T-helper 17 cell (primary cell): Measurements from ENCODE around the gene CEP131. TPM values are rescaled to one million over a fixed set of nuclear protein-coding genes. Genes with fewer than 3 reads are reported as not detected.

Experiments used
- ATAC-seq: fragments of 150-1000 bp; cut with Tn5 transposase; 2 replicates; pipeline ENCODE4 v1.10.0; 2021; ENCODE audit warnings: mild to moderate bottlenecking, moderate library complexity
- DNase-seq, 3 donors: peaks; one replicate each; pipeline versions ENCODE4 v3.0.0 to v3.0.0-alpha.2; 2020 to 2021
- H3K9me3 ChIP-seq: one replicate; pipeline ENCODE4 v1.7.0; 2013; ENCODE audit warnings: low read length, mild to moderate bottlenecking; ENCODE audit not compliant: control insufficient read depth, poor library complexity, severe bottlenecking
- H3K27ac Mint-ChIP-seq: one replicate; pipeline ENCODE4 v1.8.0; 2022; ENCODE audit warnings: mild to moderate bottlenecking, moderate library complexity, mixed read lengths
- H3K27me3 Mint-ChIP-seq: one replicate; pipeline ENCODE4 v1.8.0; 2022; ENCODE audit warnings: mixed read lengths
- H3K36me3 Mint-ChIP-seq: one replicate; pipeline ENCODE4 v1.8.0; 2022; ENCODE audit warnings: low read depth, mixed read lengths
- H3K4me1 Mint-ChIP-seq: one replicate; pipeline ENCODE4 v1.8.0; 2022; ENCODE audit warnings: mild to moderate bottlenecking, mixed read lengths
- H3K4me3 Mint-ChIP-seq: one replicate; pipeline ENCODE4 v1.8.0; 2022; ENCODE audit warnings: mild to moderate bottlenecking, moderate library complexity, mixed read lengths
- total RNA-seq, 4 donors: library from RNA in 2 of 4; stranded (reverse) in 2 of 4; gene quantifications; one replicate each; pipeline ENCODE4 v1.2.3 and lab custom pipeline; 2022 to 2026

CEP131 gene
- total RNA-seq, 2 donors from 2014 or later, result 8.2 to 10.5 TPM

DNA sequence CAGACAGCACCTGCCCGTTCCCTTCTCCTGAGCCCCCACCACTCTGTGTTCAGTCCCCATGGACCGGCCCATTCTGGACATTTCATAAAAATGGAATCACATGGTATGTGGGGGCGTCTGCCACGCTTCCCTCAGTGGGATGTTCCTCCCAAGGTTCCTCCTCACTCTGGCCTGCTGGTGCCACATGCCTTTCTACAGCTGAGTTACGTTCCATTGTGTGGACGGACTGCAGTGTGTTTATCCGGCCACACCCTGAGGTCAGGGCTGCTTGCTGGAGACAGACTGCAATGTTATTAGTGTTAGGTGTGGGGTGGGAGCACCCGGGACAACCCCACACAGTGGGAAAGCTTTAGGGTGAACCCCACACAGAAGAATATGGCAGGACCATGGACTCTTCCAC lies 50.8 kb downstream of the CEP131 start:
- ATAC-seq (no peak), DNase-seq (no peak)
- peaks cover 6% of the 10 kb centered on the region for H3K27me3 Mint-ChIP-seq
- H3K36me3 Mint-ChIP-seq, result no peaks in the 10 kb centered on the region
- H3K4me3 Mint-ChIP-seq, result no peak overlapping the region
- H3K9me3 ChIP-seq, result no peaks in the 10 kb centered on the region
- no peaks in the 10 kb centered on the region for H3K4me1 Mint-ChIP-seq
- H3K27ac Mint-ChIP-seq, result no peak overlapping the region

- Mint-ChIP-seq H3K4me1 (no peaks in the 10 kb centered on the region), H3K27ac (no peak overlapping the region), H3K27me3 (peaks cover 11% of the 10 kb centered on the region), H3K4me3 (no peak overlapping the region), H3K36me3 (no peaks in the 10 kb centered on the region)
- no peak for DNase-seq
- H3K9me3 ChIP-seq, result no peaks in the 10 kb centered on the region
- ATAC-seq, result no peak
These were observed 51.9 kb downstream of the CEP131 start for GRCh38 chr17:81170727-81171494.

DNA sequence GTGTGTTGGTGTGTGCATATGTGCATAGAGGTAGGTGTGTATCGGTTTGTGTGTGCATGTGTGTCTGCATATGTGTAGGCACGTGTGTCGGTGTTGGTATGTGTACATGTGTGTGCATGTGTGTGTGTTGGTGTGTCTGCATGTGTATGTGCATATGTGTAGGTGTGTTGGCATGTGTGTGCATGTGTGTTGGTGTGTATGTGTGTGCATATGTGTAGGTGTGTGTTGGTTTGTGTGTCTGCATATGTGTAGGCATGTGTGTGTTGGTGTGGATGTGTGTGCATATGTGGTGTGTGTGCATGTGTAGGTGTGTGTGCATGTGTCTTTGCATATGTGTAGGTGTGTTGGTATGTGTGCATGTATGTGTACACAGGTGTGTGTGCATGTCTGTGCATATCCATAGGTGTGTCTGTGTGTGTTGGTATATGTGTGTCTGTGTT lies 52.9 kb downstream of the CEP131 start:
- DNase-seq, result no peak
- H3K27ac Mint-ChIP-seq, result no peak overlapping the region
- peaks cover 11% of the 10 kb centered on the region for H3K27me3 Mint-ChIP-seq
- H3K36me3 Mint-ChIP-seq, result no peaks in the 10 kb centered on the region
- H3K4me1 Mint-ChIP-seq, result no peaks in the 10 kb centered on the region
- H3K4me3 Mint-ChIP-seq, result no peak overlapping the region
- no peaks in the 10 kb centered on the region for H3K9me3 ChIP-seq
- ATAC-seq, result no peak

- peak overlapping the region; percentile 76 for H3K4me3 Mint-ChIP-seq
- H3K9me3 ChIP-seq, result no peaks in the 10 kb centered on the region
- no peaks in the 10 kb centered on the region for H3K36me3 Mint-ChIP-seq
- H3K4me1 Mint-ChIP-seq, result no peaks in the 10 kb centered on the region
- no peak overlapping the region for H3K27ac Mint-ChIP-seq
- peaks cover 30% of the 10 kb centered on the region for H3K27me3 Mint-ChIP-seq
- no peak for ATAC-seq
- DNase-seq, result no peak
These were observed 55.1 kb downstream of the CEP131 start for GRCh38 chr17:81167638-81168037.

DNA sequence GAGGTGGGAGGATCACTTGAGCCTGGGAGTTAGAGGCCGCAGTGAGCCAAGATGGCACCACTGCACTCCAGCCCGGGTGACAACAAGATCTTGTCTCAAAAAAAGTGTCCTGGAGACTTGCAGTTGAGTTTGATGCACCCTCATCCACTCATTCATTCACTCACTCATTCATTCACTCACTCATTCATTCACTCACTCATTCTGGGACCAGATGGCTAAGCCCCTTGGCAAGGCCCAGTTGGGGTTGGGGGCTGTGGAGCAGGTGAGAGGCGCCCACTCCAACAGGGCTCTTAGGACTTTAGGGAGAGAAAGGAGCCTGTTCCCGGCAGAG lies 55.6 kb downstream of the CEP131 start:
- Mint-ChIP-seq H3K36me3 (no peaks in the 10 kb centered on the region), H3K4me3 (peak overlapping the region; percentile 76)
- DNase-seq, result no peak

DNA sequence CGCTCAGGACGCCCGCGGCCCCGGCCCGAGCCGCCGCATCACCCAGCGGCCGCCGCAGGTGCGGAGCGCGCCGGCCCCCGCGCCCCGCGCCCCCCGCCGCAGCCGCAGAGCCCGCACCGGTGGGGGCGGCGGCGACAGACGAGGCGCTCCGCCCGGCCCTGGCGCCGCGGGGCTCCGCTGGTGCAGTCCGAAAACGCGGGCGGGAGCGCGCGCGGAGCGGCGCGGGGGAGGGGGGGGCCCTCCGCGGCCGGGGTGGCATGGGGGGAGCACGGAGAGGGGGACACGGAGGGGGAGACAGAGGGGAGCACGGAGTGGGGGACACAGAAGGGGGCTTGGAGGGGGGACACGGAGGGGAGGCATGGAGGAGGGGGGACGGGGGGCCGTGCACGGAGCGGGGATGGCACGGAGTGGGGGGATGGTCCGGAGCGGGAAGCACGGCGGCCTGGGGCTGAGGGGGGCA lies 56.7 kb downstream of the CEP131 start, which contains the start of gene AATK:
Gene AATK (minus strand): TSS at position 189 of the 460 bp plus-strand sequence. CDS start 229 bp downstream, outside the sequence.
- Mint-ChIP-seq H3K4me3 (peak within 1 kb of the TSS; percentile 71), H3K36me3 (no peaks in the 10 kb centered on the region), H3K27me3 (peaks cover 35% of the 10 kb centered on the region), H3K27ac (no peak within 1 kb of the TSS), H3K4me1 (peaks cover 2% of the 10 kb centered on the region)
- H3K9me3 ChIP-seq, result no peaks in the 10 kb centered on the region
- DNase-seq (no peak), ATAC-seq (no peak)

More for the DNA sequence above, 55.6 kb downstream of the CEP131 start:
- Mint-ChIP-seq H3K27me3 (peaks cover 30% of the 10 kb centered on the region), H3K27ac (no peak overlapping the region), H3K4me1 (no peaks in the 10 kb centered on the region)
- no peaks in the 10 kb centered on the region for H3K9me3 ChIP-seq
- no peak for ATAC-seq

- DNase-seq (peak in 1 of 3 donors; percentile 9), ATAC-seq (no peak)
- Mint-ChIP-seq H3K27me3 (peaks cover 42% of the 10 kb centered on the region), H3K4me1 (peaks cover 5% of the 10 kb centered on the region), H3K4me3 (peak within 1 kb of the TSS; percentile 71), H3K27ac (no peak within 1 kb of the TSS), H3K36me3 (no peaks in the 10 kb centered on the region)
- H3K9me3 ChIP-seq, result no peaks in the 10 kb centered on the region
These were observed 57.3 kb downstream of the CEP131 start, which contains the start of gene PVALEF for GRCh38 chr17:81165246-81166032. TSS of gene PVALEF (plus strand) at chr17:81165507. CDS start at chr17:81181227, 15,720 bp downstream.

DNA sequence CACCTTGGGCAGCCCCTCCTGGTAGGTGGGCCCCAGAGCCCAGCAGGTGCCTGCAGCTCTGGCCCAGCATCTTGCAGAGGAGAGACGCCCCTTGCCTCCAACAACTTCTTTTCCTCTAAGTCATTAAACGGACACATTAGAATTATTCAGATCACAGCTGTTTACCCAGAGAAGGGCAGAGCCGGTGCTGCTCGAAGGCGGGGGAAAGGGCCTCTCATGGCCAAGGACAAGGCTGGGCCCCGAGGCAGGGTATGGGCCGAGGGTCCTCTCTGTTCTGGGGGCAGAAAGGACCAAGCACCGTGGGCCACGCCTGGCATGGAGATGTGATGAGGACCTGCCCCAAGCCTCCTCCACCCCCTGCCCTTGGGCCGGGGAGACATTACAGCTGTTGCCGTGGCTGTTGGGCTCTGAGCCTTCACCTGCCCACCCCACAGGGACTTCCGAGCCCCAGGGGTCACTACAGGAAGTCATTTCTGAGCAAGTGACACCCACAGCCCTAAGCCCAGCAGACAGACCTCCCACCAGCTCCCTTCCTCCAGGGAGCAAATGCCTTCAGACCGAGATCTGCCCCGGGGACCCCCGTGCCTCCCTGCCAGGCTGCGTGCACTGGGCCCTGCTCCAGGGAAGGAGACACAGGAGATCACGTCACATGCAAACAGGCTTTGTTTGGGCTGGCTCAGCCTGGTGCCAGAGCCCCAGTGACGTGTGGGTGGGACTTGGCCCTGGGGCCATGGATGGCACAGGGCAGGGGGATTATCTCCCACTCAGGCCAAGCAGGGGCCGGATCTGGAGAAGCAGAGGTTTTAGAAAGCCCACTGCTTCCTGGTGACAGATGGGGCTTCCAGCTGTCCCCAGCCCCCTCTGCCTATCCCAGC lies 58.2 kb downstream of the CEP131 start:
- DNase-seq, result no peak
- Mint-ChIP-seq H3K36me3 (no peaks in the 10 kb centered on the region), H3K27ac (no peak overlapping the region), H3K27me3 (peaks cover 43% of the 10 kb centered on the region), H3K4me3 (peak overlapping the region; percentile 65), H3K4me1 (peaks cover 6% of the 10 kb centered on the region)
- no peak for ATAC-seq
- H3K9me3 ChIP-seq, result no peaks in the 10 kb centered on the region

DNA sequence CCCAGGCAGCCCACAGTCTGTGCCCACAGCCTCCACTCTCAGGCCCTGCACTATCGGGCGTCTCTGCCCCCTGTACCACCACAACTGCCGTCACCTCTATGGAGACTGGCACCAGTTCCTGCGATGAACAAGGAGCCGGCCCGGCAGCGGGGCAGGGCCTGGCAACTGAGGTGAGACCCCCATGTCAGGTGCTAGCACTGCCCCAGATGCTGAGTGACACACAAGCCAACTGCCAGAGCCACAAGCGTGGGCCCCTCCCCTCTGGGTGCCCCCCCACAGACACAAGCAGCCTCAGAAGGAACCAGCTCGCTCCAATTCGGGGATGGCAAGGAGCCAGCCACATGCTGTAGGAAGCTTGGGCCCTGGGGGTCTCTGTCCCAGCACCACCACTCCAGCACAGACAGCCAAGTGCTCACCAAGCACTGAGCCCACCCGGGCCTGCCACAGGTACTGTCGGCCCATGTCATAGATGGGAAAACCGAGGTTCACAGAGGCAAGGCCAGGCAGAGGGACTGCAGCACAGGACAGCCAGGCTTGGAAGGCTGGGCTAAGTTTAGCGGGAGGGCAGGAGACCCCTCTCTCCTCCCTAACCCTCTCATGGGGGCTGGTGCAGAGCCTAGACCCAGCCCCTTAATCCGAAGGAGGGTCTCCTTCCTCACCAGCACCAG lies 58.9 kb downstream of the CEP131 start:
- no peak overlapping the region for H3K4me3 Mint-ChIP-seq
- H3K27me3 Mint-ChIP-seq, result peaks cover 43% of the 10 kb centered on the region
- H3K36me3 Mint-ChIP-seq, result no peaks in the 10 kb centered on the region
- DNase-seq, result no peak
- no peaks in the 10 kb centered on the region for H3K9me3 ChIP-seq
- no peak for ATAC-seq
- no peak overlapping the region for H3K27ac Mint-ChIP-seq
- peaks cover 6% of the 10 kb centered on the region for H3K4me1 Mint-ChIP-seq

DNA sequence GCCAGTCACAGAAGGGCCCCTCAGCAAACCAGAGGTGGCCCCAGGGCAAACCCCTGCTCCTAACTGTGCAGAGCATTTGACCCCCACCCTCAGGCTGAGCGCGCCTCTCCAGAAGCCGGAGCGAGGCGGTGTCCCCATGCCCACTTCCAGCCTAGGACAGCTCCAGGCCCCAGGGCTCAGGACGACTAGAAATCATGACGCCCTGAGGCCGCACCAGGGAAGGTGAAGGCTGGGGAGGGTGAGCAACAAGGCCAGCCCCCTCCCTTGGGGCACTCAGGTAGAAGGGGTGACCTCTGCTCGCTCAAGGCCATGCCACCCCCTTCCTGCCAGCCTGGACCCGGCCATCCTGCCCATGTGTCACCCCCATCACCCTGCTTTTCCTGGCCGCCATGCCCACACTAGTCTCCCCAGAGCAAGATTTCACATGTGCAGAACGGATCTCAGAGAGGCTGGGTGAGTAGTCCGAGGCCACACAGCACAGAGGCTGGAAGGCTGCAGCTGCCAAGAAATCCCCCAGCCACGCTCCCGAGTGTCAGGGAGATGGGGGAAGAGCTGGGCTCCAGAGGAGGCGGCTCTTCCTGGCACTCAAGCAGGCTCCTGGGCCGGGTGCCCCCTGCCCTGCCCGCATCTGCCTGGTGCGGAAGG lies 59.6 kb downstream of the CEP131 start:
- no peaks in the 10 kb centered on the region for H3K36me3 Mint-ChIP-seq
- no peak overlapping the region for H3K4me3 Mint-ChIP-seq
- DNase-seq (no peak), ATAC-seq (no peak)
- H3K27ac Mint-ChIP-seq, result no peak overlapping the region
- H3K4me1 Mint-ChIP-seq, result peaks cover 6% of the 10 kb centered on the region
- H3K27me3 Mint-ChIP-seq, result peaks cover 43% of the 10 kb centered on the region
- H3K9me3 ChIP-seq, result no peaks in the 10 kb centered on the region

DNA sequence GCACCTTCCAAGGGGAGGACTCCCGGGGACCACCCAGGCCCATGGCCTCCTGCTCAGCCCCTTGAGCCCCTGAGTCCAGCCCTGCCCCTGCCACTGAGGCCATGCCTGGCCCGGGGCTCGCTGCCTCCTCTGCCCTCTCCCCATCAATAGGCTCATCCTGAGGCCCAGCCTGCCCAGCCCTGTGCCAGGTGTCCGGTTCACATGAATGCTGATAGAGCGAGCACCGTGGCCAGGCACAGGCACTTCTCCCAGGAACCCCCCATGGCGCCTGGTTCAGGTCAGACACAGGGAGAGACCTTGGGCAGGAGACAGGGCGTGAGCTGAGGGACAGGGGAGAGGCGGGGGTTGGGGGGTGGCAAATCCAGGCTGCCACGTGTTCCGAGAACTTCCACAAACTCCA lies 60.3 kb downstream of the CEP131 start:
- DNase-seq (no peak), ATAC-seq (no peak)
- Mint-ChIP-seq H3K4me3 (no peak overlapping the region), H3K4me1 (peaks cover 6% of the 10 kb centered on the region), H3K27me3 (peaks cover 42% of the 10 kb centered on the region), H3K27ac (no peak overlapping the region), H3K36me3 (no peaks in the 10 kb centered on the region)
- no peaks in the 10 kb centered on the region for H3K9me3 ChIP-seq

DNA sequence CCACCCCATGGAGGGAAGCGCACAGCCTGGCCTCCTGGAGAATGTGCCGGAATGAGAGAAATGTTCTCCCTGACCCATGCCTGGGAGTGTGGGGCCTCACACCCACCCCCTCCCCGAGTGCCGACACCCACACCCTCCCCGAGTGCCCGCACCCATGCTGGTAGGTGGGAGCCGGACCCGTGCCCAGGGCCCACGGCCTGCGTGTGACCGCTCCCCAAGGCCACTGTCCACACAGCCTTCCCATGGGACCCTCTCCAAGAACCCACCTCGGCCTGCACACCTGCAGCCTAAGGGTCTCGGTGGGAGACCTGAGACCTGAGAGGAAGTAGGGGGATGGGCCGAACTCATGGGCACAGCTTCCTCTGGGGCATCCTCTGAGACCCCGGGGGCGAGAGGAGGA lies 60.8 kb downstream of the CEP131 start:
- no peaks in the 10 kb centered on the region for H3K36me3 Mint-ChIP-seq
- ATAC-seq, result no peak
- no peak overlapping the region for H3K27ac Mint-ChIP-seq
- peaks cover 37% of the 10 kb centered on the region for H3K27me3 Mint-ChIP-seq
- H3K4me1 Mint-ChIP-seq, result peaks cover 6% of the 10 kb centered on the region
- H3K4me3 Mint-ChIP-seq, result no peak overlapping the region
- no peaks in the 10 kb centered on the region for H3K9me3 ChIP-seq
- DNase-seq, result no peak
